PFSK-1 (cell line): ENCODE measurements around the gene MAPK13.

Source experiments
- FOXP2 ChIP-seq: optimal IDR thresholded peaks from 2 replicates; pipeline ENCODE3; 2011; ENCODE audit warnings: borderline replicate concordance, control low read depth, inconsistent platforms; ENCODE audit not compliant: insufficient read depth; ENCODE audit errors: extremely low read length, extremely low read depth
- POLR2AphosphoS5 ChIP-seq: IDR thresholded peaks from 2 replicates; pipeline ENCODE4 v1.6.1; 2012; ENCODE audit warnings: low read depth, mild to moderate bottlenecking, control low read depth, low read length, moderate library complexity
- REST ChIP-seq, 2 experiments: IDR thresholded peaks; 2 replicates each; pipeline versions ENCODE4 v1.6.1 to v1.8.0; 2011 to 2012; ENCODE audit warnings: low read depth in 2 of 2, low read length in 2 of 2, control low read depth in 1 of 2, inconsistent platforms in 1 of 2, mild to moderate bottlenecking in 1 of 2, moderate library complexity in 1 of 2; ENCODE audit not compliant: insufficient read depth in 1 of 2
- SIN3A ChIP-seq: IDR thresholded peaks from 2 replicates; pipeline ENCODE4 v1.6.1; 2012; ENCODE audit warnings: mild to moderate bottlenecking, low read length, moderate library complexity, borderline replicate concordance; ENCODE audit not compliant: insufficient read depth
- TAF1 ChIP-seq: IDR thresholded peaks from 2 replicates; pipeline ENCODE4 v1.6.1; 2012; ENCODE audit warnings: low read length, control low read depth, borderline replicate concordance; ENCODE audit not compliant: insufficient read depth

MAPK13 gene

GRCh38 chr6:36128073-36128472 is 2.2 kb upstream of the MAPK13 start:
- TF ChIP-seq TAF1 = no peak
- TF ChIP-seq FOXP2 = no peak
- TF ChIP-seq SIN3A = no peak
- no peak for TF ChIP-seq REST (IDR thresholded peaks at IDR 0.05; ENCODE audit: insufficient read depth in 1 of 2, low read depth in 2 of 2, low read length in 2 of 2)
- no peak for TF ChIP-seq POLR2AphosphoS5

- TF ChIP-seq POLR2AphosphoS5 (no peak), REST (IDR thresholded peaks at IDR 0.05; ENCODE audit: insufficient read depth in 1 of 2, low read depth in 2 of 2, low read length in 2 of 2) (no peak), TAF1 (no peak), FOXP2 (no peak), SIN3A (no peak)
Observed at GRCh38 chr6:36128793-36129192, 1.5 kb upstream of the MAPK13 start.

GRCh38 chr6:36130667-36131510 is 576 bp downstream of the MAPK13 start:
- no peak for TF ChIP-seq TAF1
- no peak for TF ChIP-seq SIN3A
- no peak for TF ChIP-seq FOXP2
- no peak for TF ChIP-seq POLR2AphosphoS5
- TF ChIP-seq REST (IDR thresholded peaks at IDR 0.05; ENCODE audit: insufficient read depth in 1 of 2, low read depth in 2 of 2, low read length in 2 of 2) = no peak

- TF ChIP-seq TAF1 (peak; percentile 41; the same call in 1 of the 2 replicates), SIN3A (no peak; the same call in 1 of the 2 replicates), POLR2AphosphoS5 (0 out of 2 replicates have a peak, but pooled peaks have one; percentile 27), FOXP2 (peak; percentile 49), REST (IDR thresholded peaks at IDR 0.05; ENCODE audit: insufficient read depth in 1 of 2, low read depth in 2 of 2, low read length in 2 of 2) (no peak)
Observed at GRCh38 chr6:36131511-36132245, 1.4 kb downstream of the MAPK13 start.
